Posterior vena cava (tissue), 2 donors: ENCODE measurements around the gene ANXA2R. TPM values are rescaled to one million over a fixed set of nuclear protein-coding genes. Genes with fewer than 3 reads are reported as not detected.
"Not testable (repeated sequence)": the region's sequence is repeated elsewhere in the genome, so short reads cannot be mapped to it uniquely, and the experiment has no call there.

ENCODE experiments used
- DNase-seq: peaks from one replicate; pipeline ENCODE4 v3.0.0-alpha.2; 2020; ENCODE audit warnings: low spot score
- intact Hi-C, 2 donors: fragments of 100-400 bp; cut with DNase I; formaldehyde crosslinking; loops; one replicate each; pipeline versions ENCODE4 v1.14.1 to v1.14.2; 2022 to 2023
- total RNA-seq, 2 donors: library from RNA; stranded (reverse); fragmentation: NEBNext Ultra II Directional; extraction: Animal tissue kit (Norgen Biotek cat#: 25700); gene quantifications; one replicate each; pipeline ENCODE4 v1.2.1, GENCODE V29; 2021
- donor health status: DM: yes; HTN: yes; CAD: no.
- donor health status: DM: yes; HTN: yes; CAD: no.

ANXA2R gene
- total RNA-seq, 2 donors from 2014 or later = 2.3 to 4.7 TPM

- intact Hi-C loops = loop anchor here in 1 of 2 donors (5.0 kb wide), 1 partner anchor 1166 kb away; the partner anchor contains the start of gene OXCT1
- DNase-seq = no peak
Observed at GRCh38 chr5:43037636-43038495, 2.3 kb downstream of the ANXA2R start.

- no peak for DNase-seq
- intact Hi-C loops = loop anchor here in 1 of 2 donors (5.0 kb wide), 1 partner anchor 1165 kb away; the partner anchor contains the start of gene OXCT1
Observed at GRCh38 chr5:43036856-43037635, 3.1 kb downstream of the ANXA2R start.

GRCh38 chr5:43036409-43036808 is 3.7 kb downstream of the ANXA2R start:
- no peak for DNase-seq
- intact Hi-C loops = loop anchor here in 1 of 2 donors (5.0 kb wide), 1 partner anchor 1164 kb away; the partner anchor contains the start of gene OXCT1

- no peak for DNase-seq
- intact Hi-C loops = no loop called here
Observed at GRCh38 chr5:43034591-43034968, 5.5 kb downstream of the ANXA2R start.

GRCh38 chr5:43033841-43034590 is 6.1 kb downstream of the ANXA2R start:
- intact Hi-C loops = no loop called here
- no peak for DNase-seq

GRCh38 chr5:43027054-43027785 is 12.9 kb downstream of the ANXA2R start:
- intact Hi-C loops = no loop called here
- DNase-seq = no peak

GRCh38 chr5:43025184-43025950 is 14.8 kb downstream of the ANXA2R start:
- DNase-seq, intact Hi-C loops: not testable (repeated sequence)

- no peak for DNase-seq
- intact Hi-C loops = no loop called here
Observed at GRCh38 chr5:43024217-43024616, 15.9 kb downstream of the ANXA2R start.

- intact Hi-C loops = no loop called here
- DNase-seq = no peak
Observed at GRCh38 chr5:43021151-43021550, 19.0 kb downstream of the ANXA2R start.

GRCh38 chr5:43020399-43020746 is 19.7 kb downstream of the ANXA2R start:
- no peak for DNase-seq
- intact Hi-C loops = no loop called here

GRCh38 chr5:43019614-43020398 is 20.3 kb downstream of the ANXA2R start:
- intact Hi-C loops = no loop called here
- DNase-seq = peak; percentile 84

- intact Hi-C loops = no loop called here
Observed at GRCh38 chr5:43019291-43019613, 20.9 kb downstream of the ANXA2R start.

GRCh38 chr5:43017428-43017815 is 22.7 kb downstream of the ANXA2R start:
- intact Hi-C loops = no loop called here
- peak; percentile 82 for DNase-seq

More at GRCh38 chr5:43019291-43019613, 20.9 kb downstream of the ANXA2R start:
- DNase-seq = no peak

GRCh38 chr5:43016217-43016779 is 23.8 kb downstream of the ANXA2R start:
- intact Hi-C loops = no loop called here

GRCh38 chr5:43014522-43014921 is 25.6 kb downstream of the ANXA2R start:
- DNase-seq = no peak
- intact Hi-C loops = no loop called here

More at GRCh38 chr5:43016217-43016779, 23.8 kb downstream of the ANXA2R start:
- no peak for DNase-seq

- DNase-seq = no peak
- intact Hi-C loops = no loop called here
Observed at GRCh38 chr5:43010935-43011315, 29.2 kb downstream of the ANXA2R start.
